Activated CD4-positive, alpha-beta T cell treated with anti-CD3 and anti-CD28 coated beads for 1 hour (primary cell): ENCODE results near the gene EEF1A2.

Experiments used
- DNase-seq: peaks from one replicate; pipeline ENCODE4 v3.0.0-alpha.2; 2020

The EEF1A2 gene

GRCh38 chr20:63536241-63536977, 37.5 kb upstream of the EEF1A2 start:
- DNase-seq, result no peak

- no peak for DNase-seq
Measured at GRCh38 chr20:63534831-63535651, 36.2 kb upstream of the EEF1A2 start.

- no peak for DNase-seq
Measured at GRCh38 chr20:63534427-63534830, 35.5 kb upstream of the EEF1A2 start.

- DNase-seq, result no peak
Measured at GRCh38 chr20:63533871-63534393, 35.0 kb upstream of the EEF1A2 start.

GRCh38 chr20:63533388-63533787, 34.5 kb upstream of the EEF1A2 start:
- DNase-seq, result no peak

GRCh38 chr20:63532449-63532971, 33.6 kb upstream of the EEF1A2 start:
- no peak for DNase-seq

GRCh38 chr20:63531686-63532448, 33.0 kb upstream of the EEF1A2 start:
- DNase-seq, result no peak

GRCh38 chr20:63530788-63531160, 31.9 kb upstream of the EEF1A2 start:
- no peak for DNase-seq

GRCh38 chr20:63529861-63530787, 31.2 kb upstream of the EEF1A2 start:
- DNase-seq, result no peak

- DNase-seq, result no peak
Measured at GRCh38 chr20:63529180-63529860, 30.4 kb upstream of the EEF1A2 start.

GRCh38 chr20:63527184-63527583, 28.3 kb upstream of the EEF1A2 start:
- no peak for DNase-seq

- no peak for DNase-seq
Measured at GRCh38 chr20:63525971-63526370, 27.1 kb upstream of the EEF1A2 start.

GRCh38 chr20:63525185-63525584, 26.3 kb upstream of the EEF1A2 start:
- DNase-seq, result no peak

- DNase-seq, result no peak
Measured at GRCh38 chr20:63522981-63523611, 24.2 kb upstream of the EEF1A2 start.

GRCh38 chr20:63522091-63522868, 23.4 kb upstream of the EEF1A2 start:
- DNase-seq, result no peak

- no peak for DNase-seq
Measured at GRCh38 chr20:63521602-63522001, 22.7 kb upstream of the EEF1A2 start.

GRCh38 chr20:63520934-63521601, 22.2 kb upstream of the EEF1A2 start:
- DNase-seq, result peak; percentile 52

GRCh38 chr20:63520504-63520933, 21.6 kb upstream of the EEF1A2 start, which contains the start of gene PPDPF:
TSS of gene PPDPF (plus strand) at chr20:63520765. CDS start at chr20:63521309, 544 bp downstream.
- peak; percentile 82 for DNase-seq
